Immature natural killer cell (primary cell): ENCODE data around the gene KIF21B. TPM values are rescaled to one million over a fixed set of nuclear protein-coding genes. Genes with fewer than 3 reads are reported as not detected.
A peak's percentile ranks its signal among the peaks of the same experiment; 100 is the strongest.

ENCODE experiments used
- DNase-seq, 3 donors: peaks; one replicate each; pipeline ENCODE4 v3.0.0; 2022; ENCODE audit warnings: mixed read lengths in 1 of 3
- H3K27ac Mint-ChIP-seq, 6 donors: one replicate each; pipeline ENCODE4 v1.8.0; 2020; ENCODE audit warnings: mixed read lengths in 6 of 6, mild to moderate bottlenecking in 5 of 6, inconsistent platforms in 4 of 6, moderate library complexity in 3 of 6
- H3K27me3 Mint-ChIP-seq, 3 donors: one replicate each; pipeline ENCODE4 v1.8.0; 2020 to 2021; ENCODE audit warnings: low read depth in 3 of 3, mild to moderate bottlenecking in 3 of 3, mixed read lengths in 3 of 3, moderate library complexity in 3 of 3, inconsistent platforms in 1 of 3
- H3K36me3 Mint-ChIP-seq, 3 donors: one replicate each; pipeline ENCODE4 v1.8.0; 2020; ENCODE audit warnings: mixed read lengths in 3 of 3, inconsistent platforms in 2 of 3, mild to moderate bottlenecking in 2 of 3
- H3K4me1 Mint-ChIP-seq, 2 donors: one replicate each; pipeline ENCODE4 v1.8.0; 2020; ENCODE audit warnings: inconsistent platforms in 2 of 2, mild to moderate bottlenecking in 2 of 2, mixed read lengths in 2 of 2, moderate library complexity in 1 of 2
- H3K4me3 Mint-ChIP-seq, 5 donors: one replicate each; pipeline ENCODE4 v1.8.0; 2020; ENCODE audit warnings: mild to moderate bottlenecking in 5 of 5, mixed read lengths in 5 of 5, inconsistent platforms in 3 of 5, moderate library complexity in 3 of 5
- H3K9me3 Mint-ChIP-seq, 6 donors: one replicate each; pipeline ENCODE4 v1.8.0; 2020; ENCODE audit warnings: mild to moderate bottlenecking in 6 of 6, mixed read lengths in 6 of 6, inconsistent platforms in 4 of 6, moderate library complexity in 3 of 6
- polyA plus RNA-seq, 3 donors: library from polyadenylated mRNA; unstranded; fragments of 300-500 nt; fragmentation: Illumina TruSeq; gene quantifications; one replicate each; pipeline ENCODE4 v1.2.3, GENCODE V29; 2021

The KIF21B gene
- polyA plus RNA-seq, 3 donors from 2014 or later: 1.6 to 9.1 (median 2.9) TPM

GRCh38 chr1:201020721-201021629 is 2.5 kb downstream of the KIF21B start:
- no peaks in the 10 kb centered on the region for H3K9me3 Mint-ChIP-seq
- peaks cover 73 to 76% of the 10 kb centered on the region in 2 donors for H3K4me1 Mint-ChIP-seq
- peak in 1 of 3 donors; percentile 18 for DNase-seq
- no peaks in the 10 kb centered on the region for H3K36me3 Mint-ChIP-seq
- peaks cover 4 to 21% (median 5%) of the 10 kb centered on the region in 3 donors for H3K27me3 Mint-ChIP-seq
- peak overlapping the region; percentile 91 to 99 (median 94) for H3K4me3 Mint-ChIP-seq
- H3K27ac Mint-ChIP-seq: peak overlapping the region; percentile 98 to 100 (median 100)

- peak in 1 of 3 donors; percentile 27 for DNase-seq
- H3K27ac Mint-ChIP-seq: peak overlapping the region; percentile 98 to 100 (median 100)
These were observed 3.4 kb downstream of the KIF21B start for GRCh38 chr1:201020040-201020591.

DNA sequence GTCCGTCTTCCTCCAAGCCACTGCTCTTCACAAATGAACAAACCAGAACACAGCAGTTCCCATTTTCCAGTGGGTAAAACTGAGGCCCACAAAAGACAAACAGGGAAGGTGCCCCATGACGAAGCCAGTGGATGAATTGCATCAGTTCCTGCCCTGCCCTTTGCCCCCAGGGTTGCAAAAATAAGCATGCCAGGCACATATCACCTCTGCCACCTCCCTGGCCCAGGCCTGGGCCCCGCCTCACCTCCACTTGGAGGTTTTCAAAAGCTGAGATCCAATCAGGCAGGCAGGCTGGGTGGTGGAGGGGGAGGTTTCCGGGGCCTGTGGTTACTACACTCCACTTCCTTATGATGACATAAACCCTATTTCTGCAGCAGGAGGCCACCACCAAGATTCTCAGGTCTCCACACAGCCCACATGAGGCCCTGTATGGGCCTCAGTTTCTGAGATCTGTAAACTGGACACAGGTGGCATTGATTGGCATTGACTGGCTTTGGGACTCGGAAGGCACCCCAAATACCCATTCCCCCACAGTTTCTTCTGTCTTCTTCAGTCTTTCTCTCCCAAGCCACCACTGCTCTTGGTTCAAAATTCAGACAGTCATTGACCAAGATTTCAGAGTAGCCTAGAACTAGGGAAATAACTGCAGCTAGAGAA is 4.1 kb downstream of the KIF21B start:
- Mint-ChIP-seq H3K27ac (peak overlapping the region; percentile 98 to 100 (median 100)), H3K9me3 (no peaks in the 10 kb centered on the region), H3K27me3 (peaks cover 4 to 18% (median 5%) of the 10 kb centered on the region in 3 donors), H3K4me1 (peaks cover 88 to 91% of the 10 kb centered on the region in 2 donors), H3K4me3 (peak overlapping the region; percentile 81 to 94 (median 91)), H3K36me3 (no peaks in the 10 kb centered on the region)
- DNase-seq: peak; percentile 86 to 89 (median 88)

More at GRCh38 chr1:201020040-201020591, 3.4 kb downstream of the KIF21B start:
- Mint-ChIP-seq H3K4me1 (peaks cover 82 to 84% of the 10 kb centered on the region in 2 donors), H3K27me3 (peaks cover 4 to 19% (median 5%) of the 10 kb centered on the region in 3 donors), H3K36me3 (no peaks in the 10 kb centered on the region), H3K4me3 (peak overlapping the region; percentile 81 to 94 (median 91)), H3K9me3 (no peaks in the 10 kb centered on the region)

GRCh38 chr1:201017828-201018163 is 5.7 kb downstream of the KIF21B start:
- peak overlapping the region; percentile 88 to 100 (median 100) for H3K27ac Mint-ChIP-seq
- H3K4me3 Mint-ChIP-seq: peak overlapping the region in 3 of 5 donors; percentile 15 to 54 (median 40)
- no peaks in the 10 kb centered on the region for H3K9me3 Mint-ChIP-seq
- no peaks in the 10 kb centered on the region for H3K36me3 Mint-ChIP-seq
- H3K27me3 Mint-ChIP-seq: peaks cover 3 to 11% (median 4%) of the 10 kb centered on the region in 3 donors
- no peak for DNase-seq
- peaks cover 95 to 96% of the 10 kb centered on the region in 2 donors for H3K4me1 Mint-ChIP-seq

DNA sequence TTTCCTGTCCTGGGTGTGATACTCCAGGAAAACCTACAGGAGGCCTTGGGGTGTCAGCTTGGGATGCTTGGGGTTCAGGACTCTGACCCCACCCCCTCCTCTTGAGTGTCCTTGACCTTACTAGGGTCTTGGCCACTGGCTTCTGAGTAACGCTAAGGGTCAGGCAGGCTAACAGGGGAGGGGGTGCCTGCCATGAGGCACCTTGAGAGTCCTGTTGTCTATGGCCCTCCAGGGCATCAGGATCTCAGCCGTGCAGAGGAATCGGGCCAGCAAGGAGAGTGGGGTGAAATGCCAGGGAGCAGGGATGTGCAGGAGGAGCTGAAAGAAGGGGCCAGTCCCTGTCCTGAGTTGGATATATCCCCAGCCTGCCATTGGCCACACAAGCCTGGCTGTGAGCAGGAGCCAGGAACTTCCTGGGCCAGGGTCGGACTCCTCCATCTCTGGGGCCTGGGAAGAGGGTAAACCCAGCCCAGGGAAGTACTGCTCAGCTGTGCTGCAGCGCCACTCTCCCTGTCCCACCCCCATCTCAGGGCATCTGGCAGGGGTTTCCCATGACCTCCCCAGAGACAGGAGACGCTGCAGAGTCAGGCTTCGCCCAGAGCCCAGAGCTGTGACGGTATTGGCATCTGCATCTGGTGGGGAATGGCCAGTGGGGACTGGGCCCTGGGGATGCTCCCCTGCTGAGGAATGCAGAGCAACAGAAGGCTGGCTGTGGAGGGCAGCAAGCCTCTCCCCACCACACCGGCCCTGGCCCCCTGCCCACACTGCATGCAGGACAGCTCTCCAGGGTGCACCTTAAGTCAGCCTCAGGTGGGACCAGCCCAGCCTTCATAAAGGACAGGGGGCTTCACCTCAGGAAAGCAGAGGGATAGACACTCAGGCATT is 6.3 kb downstream of the KIF21B start:
- peak overlapping the region in 3 of 5 donors; percentile 21 to 50 (median 36) for H3K4me3 Mint-ChIP-seq
- H3K4me1 Mint-ChIP-seq: peaks cover 95 to 96% of the 10 kb centered on the region in 2 donors
- H3K27me3 Mint-ChIP-seq: peaks cover 0 to 5% (median 4%) of the 10 kb centered on the region in 3 donors
- H3K9me3 Mint-ChIP-seq: no peaks in the 10 kb centered on the region
- DNase-seq: no peak
- no peaks in the 10 kb centered on the region for H3K36me3 Mint-ChIP-seq
- peak overlapping the region; percentile 24 to 100 (median 74) for H3K27ac Mint-ChIP-seq

- Mint-ChIP-seq H3K4me3 (no peak overlapping the region), H3K4me1 (peaks cover 95 to 96% of the 10 kb centered on the region in 2 donors), H3K27me3 (peaks cover 0 to 5% (median 4%) of the 10 kb centered on the region in 3 donors), H3K36me3 (no peaks in the 10 kb centered on the region), H3K9me3 (no peaks in the 10 kb centered on the region), H3K27ac (peak overlapping the region in 5 of 6 donors; percentile 42 to 84 (median 78))
- no peak for DNase-seq
These were observed 7.3 kb downstream of the KIF21B start for GRCh38 chr1:201016211-201016651.

- Mint-ChIP-seq H3K4me1 (peaks cover 92 to 94% of the 10 kb centered on the region in 2 donors), H3K4me3 (peak overlapping the region in 4 of 5 donors; percentile 21 to 54 (median 38)), H3K27ac (peak overlapping the region; percentile 42 to 84 (median 78)), H3K36me3 (no peaks in the 10 kb centered on the region), H3K27me3 (peaks cover 0 to 5% (median 4%) of the 10 kb centered on the region in 3 donors), H3K9me3 (no peaks in the 10 kb centered on the region)
- no peak for DNase-seq
These were observed 7.9 kb downstream of the KIF21B start for GRCh38 chr1:201015551-201016091.

GRCh38 chr1:201014816-201015200 is 8.7 kb downstream of the KIF21B start:
- Mint-ChIP-seq H3K9me3 (no peaks in the 10 kb centered on the region), H3K27ac (peak overlapping the region in 3 of 6 donors; percentile 32 to 68 (median 45)), H3K36me3 (no peaks in the 10 kb centered on the region), H3K4me1 (peaks cover 88 to 91% of the 10 kb centered on the region in 2 donors), H3K27me3 (peaks cover 0 to 5% (median 4%) of the 10 kb centered on the region in 3 donors), H3K4me3 (peak overlapping the region; percentile 2 to 13 (median 9))
- no peak for DNase-seq

DNA sequence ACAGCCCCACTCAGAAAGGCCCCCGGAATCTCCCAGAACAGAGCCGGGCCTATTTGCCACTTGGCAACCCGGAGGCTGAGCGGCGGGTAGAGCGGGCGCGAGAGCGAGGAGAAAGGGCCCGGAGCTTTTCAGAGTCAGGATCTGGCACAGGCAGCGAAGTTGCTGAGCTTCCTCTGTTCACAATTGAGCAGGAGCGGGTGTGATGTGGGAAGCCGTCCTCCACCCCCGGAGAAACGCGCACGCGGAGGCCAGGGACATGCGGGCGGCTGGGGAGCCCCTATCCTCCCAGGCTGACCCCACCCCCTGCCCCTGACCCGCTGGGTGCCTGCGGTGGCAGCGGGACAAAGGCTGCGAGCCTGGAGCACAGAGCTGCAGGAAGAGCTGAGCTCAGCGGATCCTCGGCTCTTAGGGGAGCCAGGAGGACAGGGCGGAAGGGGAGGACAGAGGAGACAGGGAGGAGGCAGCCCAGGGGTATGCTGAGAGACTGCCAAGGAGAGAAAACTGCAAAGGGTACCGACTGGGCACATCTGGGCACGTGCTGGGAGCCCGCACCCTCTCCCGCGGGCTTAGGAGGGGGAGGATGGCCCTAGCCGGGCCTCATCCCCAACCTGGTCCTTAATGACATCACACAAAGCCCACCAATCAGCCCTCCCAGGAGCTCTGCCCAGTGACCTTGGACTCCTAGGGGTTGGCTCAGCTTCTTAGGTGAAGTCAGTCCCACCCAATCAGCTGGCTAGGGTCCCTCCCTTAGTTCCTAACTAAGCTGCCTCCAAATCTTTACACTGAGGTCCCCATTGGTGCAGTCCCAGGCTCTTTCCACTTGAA is 9.3 kb downstream of the KIF21B start:
- no peak for DNase-seq
- peak overlapping the region in 4 of 5 donors; percentile 2 to 57 (median 11) for H3K4me3 Mint-ChIP-seq
- H3K27ac Mint-ChIP-seq: peak overlapping the region in 4 of 6 donors; percentile 7 to 79 (median 38)
- H3K4me1 Mint-ChIP-seq: peaks cover 88 to 91% of the 10 kb centered on the region in 2 donors
- H3K9me3 Mint-ChIP-seq: no peaks in the 10 kb centered on the region
- H3K27me3 Mint-ChIP-seq: peaks cover 0 to under 1% (median under 1%) of the 10 kb centered on the region in 3 donors
- H3K36me3 Mint-ChIP-seq: no peaks in the 10 kb centered on the region

DNA sequence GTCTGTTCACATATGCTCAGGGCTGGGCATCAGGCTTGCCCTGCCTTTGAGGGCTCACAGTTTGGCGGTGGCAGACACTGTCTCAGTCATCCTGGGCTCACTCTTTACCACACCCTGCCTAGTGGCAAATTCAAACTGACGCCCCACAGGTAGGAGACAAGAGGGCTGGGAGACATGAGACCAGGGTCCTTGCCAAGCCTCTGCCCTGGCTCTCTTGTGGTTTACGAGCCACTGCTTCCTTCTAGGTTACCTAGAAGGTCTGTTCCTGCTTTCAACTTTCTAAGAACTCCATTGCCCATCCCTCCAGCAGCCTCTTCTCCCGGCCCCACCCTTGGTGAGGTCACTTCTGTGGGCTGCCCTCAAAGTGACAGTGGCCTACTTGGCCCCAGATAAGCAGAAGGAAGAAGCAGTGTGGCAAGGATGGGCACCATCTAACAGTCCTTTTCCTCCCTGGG is 10.5 kb downstream of the KIF21B start:
- no peak for DNase-seq
- no peaks in the 10 kb centered on the region for H3K9me3 Mint-ChIP-seq
- H3K4me3 Mint-ChIP-seq: peak overlapping the region; percentile 28 to 57 (median 46)
- H3K27me3 Mint-ChIP-seq: no peaks in the 10 kb centered on the region
- peaks cover 88 to 90% of the 10 kb centered on the region in 2 donors for H3K4me1 Mint-ChIP-seq
- H3K36me3 Mint-ChIP-seq: no peaks in the 10 kb centered on the region
- peak overlapping the region; percentile 58 to 79 (median 68) for H3K27ac Mint-ChIP-seq

- DNase-seq: no peak
- H3K27me3 Mint-ChIP-seq: no peaks in the 10 kb centered on the region
- peak overlapping the region in 3 of 6 donors; percentile 8 to 54 (median 50) for H3K27ac Mint-ChIP-seq
- no peaks in the 10 kb centered on the region for H3K36me3 Mint-ChIP-seq
- no peaks in the 10 kb centered on the region for H3K9me3 Mint-ChIP-seq
- H3K4me3 Mint-ChIP-seq: peak overlapping the region in 2 of 5 donors; percentile 10 to 29
- peaks cover 73 to 76% of the 10 kb centered on the region in 2 donors for H3K4me1 Mint-ChIP-seq
These were observed 11.9 kb downstream of the KIF21B start for GRCh38 chr1:201011616-201012015.
